HUDEP-2 (cell line): ENCODE data around the gene PARN.
"Not testable (repeated sequence)": the region's sequence is repeated elsewhere in the genome, so short reads cannot be mapped to it uniquely, and the experiment has no call there.

Source experiments
- DNase-seq, 76 experiments: peaks; one replicate each; lab custom pipeline; 2025; ENCODE audit not compliant: unreplicated experiment in 76 of 76; lab: John Stamatoyannopoulos, UW

The PARN gene

DNA sequence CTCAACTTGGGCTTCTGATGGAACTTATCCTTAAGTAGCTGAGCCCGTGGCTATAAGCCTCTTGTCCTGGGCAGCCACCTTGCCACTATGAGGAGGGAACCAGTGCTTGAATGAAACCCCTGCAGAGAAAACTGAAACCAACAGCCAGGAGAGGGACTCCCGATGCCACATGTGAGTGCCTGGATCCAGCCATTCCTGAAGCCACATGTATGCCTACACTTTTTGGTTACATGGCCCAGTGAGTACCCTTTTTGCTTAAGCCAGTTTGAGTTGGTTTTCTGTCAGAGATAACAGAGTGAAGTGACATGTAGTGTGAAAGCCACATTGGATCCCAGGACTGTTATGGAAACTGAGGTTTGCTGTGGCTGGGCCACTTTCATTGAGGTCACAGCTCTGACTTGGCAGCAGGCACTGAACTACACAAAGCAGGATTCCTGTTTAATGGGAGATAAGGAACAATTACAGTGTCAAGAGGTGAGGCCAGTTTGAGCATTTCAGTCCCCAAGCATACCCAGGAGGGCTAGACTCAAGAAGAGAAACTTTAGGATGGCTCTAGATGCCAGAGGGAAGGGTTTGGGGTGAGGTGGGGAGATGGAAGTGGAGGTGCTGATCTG, 222.2 kb downstream of the PARN start:
- DNase-seq: no peak

DNA sequence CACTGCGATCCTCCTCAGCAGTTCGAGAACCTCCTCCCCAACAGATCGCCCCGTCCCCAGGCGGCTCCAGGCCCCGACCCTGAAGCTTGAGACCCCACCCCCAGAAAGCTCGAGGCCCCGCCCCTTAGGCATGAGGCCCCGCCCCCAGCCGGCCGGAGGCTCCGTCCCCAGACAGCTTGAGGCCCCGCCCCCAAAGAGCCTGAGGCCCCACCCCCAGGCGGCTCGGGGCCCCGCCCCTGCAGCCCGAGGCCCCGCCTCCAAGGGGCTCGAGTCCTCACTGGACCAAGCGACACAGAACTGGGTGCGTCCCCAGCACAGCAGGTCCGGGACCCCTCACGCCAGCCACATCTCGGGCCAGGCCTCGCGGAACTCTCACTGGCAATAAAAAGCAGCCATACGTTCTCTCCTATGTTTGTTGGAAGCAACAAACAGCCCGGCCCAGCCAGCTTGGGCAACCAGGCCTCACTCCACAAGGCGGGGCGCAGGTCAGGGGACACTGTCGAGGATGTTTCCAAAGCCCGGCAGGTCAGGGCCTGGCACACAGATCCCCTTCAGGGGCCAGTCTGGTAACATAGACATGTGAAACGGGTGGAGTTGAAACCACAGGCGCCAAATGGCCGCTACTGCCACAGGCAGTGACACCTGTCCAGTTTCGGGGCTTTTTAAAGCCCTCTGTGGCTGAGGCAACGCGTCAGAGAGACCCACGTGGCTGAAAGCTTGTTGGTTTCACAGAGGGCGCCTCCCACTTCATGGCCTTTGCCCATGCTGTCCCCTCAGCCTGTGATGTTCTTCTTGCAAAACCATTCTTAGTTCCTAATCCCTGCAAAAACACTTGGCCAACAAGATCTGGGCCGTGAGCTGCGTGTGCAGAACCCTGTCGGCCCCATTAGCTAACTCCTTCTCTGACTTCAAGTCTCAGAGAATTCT, 224.2 kb downstream of the PARN start:
- DNase-seq: peak in 17 of 76 experiments; percentile 2 to 40 (median 11)

DNA sequence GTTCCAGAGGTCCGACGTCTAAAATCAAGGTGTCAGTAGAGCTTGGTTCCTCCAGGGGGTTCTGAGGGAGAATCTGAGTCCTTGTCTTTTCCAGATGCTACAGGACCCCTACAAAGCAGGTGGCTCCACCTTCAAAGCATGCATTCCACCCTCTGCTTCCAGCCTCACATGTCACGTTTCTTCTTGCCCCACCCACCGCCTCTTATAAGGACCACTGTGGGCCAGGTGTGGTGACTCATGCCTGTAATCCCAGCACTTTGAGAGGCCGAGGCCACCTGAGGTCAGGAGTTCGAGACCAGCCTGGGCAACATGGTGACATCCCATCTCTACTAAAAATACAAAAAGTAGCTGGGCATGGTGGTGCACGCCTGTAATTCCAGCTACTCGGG, 227.1 kb downstream of the PARN start:
- DNase-seq: not testable (repeated sequence)

DNA sequence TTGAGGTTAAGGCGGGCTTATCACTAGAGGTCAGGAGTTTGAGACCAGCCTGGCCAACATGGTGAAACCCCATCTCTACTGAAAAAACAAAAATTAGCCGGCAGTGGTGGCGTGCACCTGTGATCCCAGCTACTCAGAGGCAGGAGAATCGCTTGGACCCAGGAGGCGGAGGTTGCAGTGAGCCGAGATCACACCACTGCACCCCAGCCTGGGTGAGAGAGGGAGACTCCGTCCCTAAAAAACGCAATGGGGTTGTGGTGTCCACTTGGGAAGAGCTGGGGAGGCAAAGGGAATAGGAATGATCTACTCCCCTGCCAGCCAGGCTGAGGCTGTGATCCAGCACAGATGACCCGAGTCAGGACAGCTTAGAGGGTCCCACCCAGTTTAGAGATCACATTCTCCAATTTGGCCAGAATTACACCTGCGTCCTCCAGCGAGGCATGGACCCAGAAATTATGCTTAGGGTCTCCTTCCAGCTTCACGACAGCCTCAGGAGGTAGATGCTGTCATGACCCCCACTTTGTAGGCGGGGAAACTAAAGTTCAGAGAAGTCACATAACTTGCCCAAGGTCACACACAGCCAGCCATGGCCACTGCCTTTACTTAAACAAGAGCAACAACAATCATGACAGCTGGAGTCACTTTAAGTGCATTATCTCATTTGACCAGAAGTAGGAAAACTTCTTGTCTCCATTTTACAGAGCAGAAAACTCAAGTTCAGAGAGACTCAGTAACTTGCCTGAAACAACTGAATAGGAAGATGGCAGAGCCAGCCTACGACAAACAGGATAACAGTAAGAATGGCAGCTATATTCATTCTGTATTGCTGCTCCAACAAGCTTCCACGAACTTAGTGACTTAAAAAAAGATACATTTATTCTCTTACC, 227.7 kb downstream of the PARN start:
- peak in 6 of 76 experiments; percentile 3 to 31 (median 16) for DNase-seq

DNA sequence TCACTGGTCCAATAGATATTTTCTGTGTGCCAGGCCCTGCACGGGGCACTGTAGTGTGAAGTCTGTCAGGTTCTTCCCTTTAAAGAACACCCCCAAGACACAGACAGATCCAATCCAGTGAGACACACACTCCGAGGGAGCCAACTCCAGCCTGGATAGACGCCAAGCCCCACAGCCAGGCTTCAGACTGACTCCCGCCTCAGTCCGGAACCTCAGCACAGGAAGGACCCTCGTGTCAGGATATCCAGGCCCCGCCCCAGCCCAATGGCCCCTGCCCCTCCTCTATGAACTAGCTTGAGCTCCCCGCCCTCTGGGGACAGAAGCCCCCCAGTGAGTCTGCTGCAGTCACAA, 228.4 kb downstream of the PARN start:
- not testable (repeated sequence) for DNase-seq

DNA sequence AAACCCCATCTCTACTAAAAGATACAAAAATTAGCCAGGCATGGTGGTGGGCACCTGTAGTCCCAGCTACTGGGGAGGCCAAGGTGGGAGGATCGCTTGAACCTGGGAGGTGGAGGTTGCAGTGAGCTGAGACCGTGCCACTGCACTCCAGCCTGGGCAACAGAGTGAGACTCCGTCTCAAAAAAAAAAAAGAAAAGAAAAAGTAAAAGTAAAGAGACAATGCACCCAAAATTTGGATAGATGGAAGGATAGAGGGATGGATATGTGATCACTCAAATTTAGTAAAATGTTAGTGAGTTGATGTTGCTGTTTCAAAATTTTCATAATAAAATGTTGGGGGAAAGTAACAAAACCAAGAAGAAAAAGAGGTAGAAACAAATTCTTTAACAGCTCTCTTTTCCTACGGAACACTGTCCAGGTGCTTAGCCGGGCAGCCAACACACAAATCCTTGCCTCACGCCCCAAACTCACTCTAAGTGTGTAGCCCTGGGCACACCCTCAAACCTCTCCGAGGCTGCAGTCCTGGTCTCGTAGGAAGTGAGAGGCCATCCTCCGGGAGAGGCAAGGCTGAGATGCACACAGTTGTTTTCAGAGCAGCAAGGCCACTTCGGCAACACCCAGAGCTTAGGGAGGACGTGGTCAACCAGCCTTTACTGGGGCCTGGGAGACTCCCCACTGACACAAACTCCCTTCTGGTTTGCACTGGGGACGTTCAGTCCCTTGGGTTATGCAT, 228.9 kb downstream of the PARN start:
- DNase-seq: not testable (repeated sequence)

DNA sequence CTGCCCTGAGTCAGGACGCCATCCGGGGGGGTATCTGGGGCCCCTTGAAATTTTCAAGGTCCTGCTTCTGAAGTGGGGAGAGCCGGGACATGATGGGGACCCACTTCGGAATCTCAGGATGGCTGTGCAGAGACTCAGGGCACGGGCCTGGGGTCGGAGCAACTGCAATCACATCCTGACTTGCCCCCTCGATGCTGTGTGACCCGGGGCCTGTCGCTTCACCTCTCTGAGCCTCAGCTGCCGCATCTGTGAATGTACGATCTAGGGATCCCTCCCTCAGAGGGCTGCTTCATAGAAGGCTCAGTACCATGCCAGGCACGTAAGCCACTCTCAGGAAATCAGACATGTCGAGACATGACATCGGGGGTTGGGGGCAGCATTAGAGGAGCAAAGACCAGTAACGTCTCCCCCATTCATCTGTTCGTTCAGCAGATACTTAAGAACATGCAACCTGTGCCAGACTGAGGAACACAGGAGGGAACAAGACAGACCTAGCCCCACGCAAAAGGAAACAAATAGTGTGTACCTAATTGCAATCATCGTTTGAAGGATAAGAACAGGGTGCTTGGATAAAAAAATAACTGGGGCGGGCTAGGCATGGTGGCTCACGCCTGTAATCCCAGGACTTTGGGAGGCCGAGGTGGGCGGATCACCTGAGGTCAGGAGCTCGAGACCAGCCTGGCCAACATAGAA, 229.6 kb downstream of the PARN start:
- no peak for DNase-seq

DNA sequence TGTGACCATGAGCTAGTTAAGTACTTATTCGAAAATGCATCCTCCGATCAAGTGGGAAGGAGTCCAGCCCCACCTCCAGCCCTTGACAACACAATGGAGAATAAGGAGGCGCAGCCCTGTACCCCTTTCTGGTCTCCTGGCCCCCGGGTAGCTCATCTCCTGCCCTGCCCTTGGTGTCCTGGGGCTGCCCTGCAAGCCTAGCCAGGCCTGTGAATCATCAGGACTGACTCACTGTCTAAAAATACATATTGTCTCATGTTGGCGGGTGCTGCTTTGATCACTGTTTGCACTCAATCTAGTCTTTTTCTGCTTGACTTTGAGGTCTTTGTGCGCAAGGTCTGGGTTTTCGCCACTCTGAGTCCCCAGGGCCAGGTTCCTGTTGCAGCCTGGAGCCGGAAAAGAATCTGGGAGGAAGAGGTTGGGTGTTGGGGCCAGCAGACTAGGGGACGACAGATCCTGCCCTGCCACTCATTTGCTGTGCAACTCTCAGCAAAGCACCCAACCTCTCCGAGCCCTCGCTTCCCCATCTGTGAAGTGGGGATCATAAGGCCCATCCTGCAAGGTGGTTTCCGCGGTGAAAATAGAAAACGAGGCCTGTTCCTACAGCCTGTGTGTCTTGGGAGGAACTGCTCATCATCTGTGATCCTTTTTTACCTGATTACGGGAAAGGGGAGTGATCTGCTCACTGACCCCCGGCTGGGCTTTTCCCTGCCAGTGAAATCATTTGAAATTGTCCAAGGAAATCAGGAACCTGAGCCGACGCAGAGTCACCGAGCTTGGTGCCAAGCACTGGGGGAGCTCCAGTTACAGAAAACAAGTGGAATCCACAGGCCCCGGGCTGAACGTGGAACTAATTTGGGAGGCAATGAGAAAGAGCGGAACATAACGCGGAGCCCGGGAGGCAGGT, 230.4 kb downstream of the PARN start:
- DNase-seq: no peak

DNA sequence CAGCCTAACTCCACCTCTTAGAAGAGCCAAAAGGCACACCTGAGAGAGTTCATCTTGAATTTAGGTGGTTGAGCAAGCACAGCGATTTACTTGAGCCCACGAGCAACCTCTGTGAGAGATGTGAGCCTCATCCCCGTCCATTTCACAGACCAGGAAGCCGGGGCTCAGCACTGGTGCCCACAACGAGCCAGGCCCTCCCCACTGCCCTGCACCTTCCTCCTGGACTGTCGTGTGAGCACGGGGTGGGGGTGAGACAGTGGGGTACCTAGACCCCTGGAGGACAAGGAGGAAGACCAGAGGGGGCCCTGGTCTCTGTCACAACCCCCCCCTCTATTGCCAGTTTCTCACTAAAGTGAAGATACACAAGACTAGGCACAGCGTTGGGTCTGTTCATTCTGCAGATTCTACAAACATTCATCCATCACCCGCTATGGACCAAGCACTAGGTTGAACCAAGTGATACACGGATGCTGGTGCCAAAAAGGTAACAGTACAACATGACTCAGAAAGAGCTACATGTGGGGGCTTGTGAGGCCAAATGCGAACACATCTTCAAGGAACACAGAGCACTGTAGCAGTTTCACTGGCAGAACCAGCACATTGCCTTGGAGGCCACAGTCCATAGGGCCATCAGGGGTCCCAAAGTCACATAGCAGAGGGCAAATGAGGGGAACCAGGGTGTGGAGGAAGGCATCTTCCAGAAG, 231.9 kb downstream of the PARN start:
- DNase-seq: no peak

DNA sequence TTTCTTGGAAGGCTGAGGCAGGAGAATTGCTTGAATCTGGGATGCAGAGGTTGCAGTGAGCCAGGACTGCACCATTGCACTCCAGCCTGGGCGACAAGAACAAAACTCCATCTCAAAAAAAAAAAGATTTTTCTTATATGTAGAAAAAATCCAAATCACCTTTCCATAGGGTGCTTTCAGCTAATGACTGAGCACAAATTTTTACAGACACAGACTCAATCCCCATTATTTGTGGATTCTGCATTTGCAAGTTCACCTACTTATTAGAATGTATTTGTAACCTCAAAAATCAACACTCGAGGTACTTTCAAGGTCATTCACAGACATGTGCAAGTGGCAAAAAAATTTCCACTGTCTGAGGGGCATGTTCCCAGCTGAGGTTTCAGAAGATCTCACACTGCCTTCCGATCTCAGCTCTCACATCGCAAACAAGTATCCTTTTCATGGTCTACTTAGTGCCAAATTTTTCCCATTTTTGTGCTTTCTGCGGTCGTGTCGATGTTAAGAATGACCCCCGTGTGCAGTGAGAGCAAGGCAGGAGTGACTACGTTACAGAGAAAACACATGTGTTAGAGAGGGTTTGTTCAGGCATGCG, 234.3 kb downstream of the PARN start:
- DNase-seq: not testable (repeated sequence)

DNA sequence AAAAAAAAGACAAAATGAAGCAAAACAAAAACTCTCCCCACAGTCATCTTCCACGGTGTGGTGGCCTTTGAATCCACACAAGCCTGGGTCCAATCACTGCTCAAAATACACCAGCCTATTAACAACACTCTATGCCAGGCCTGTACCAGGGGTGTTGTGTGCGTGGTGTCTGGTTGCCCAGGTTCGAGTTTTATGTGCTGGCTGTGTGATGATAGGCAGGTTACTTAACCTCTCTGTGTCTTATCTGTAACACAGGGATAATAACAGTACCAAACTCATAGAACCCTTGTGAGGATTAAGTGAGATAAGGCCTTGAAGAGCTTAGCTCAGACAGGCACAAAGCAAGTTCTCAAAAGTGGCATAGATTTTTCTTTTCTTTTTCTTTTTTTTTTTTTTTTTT, 235.2 kb downstream of the PARN start:
- no peak for DNase-seq

DNA sequence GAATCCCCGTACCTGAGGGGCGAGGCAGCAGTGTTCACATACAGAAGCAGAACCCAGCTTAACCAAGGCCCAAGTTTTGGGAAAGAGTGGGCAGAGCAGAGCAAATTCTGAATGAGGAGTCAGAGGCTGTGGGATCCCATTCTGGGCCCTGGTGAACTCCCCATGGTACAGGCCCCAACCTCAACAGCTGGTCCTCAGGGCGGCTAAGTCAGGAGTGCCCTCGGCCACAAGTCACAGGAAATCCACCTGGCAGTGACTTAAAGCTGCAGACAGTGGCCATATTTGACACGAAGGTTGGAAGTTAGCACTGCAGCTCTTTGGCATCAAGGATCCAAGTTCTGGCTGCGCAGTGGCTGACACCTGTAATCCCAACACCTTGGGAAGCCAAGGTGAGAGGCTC, 237.1 kb downstream of the PARN start:
- no peak for DNase-seq

DNA sequence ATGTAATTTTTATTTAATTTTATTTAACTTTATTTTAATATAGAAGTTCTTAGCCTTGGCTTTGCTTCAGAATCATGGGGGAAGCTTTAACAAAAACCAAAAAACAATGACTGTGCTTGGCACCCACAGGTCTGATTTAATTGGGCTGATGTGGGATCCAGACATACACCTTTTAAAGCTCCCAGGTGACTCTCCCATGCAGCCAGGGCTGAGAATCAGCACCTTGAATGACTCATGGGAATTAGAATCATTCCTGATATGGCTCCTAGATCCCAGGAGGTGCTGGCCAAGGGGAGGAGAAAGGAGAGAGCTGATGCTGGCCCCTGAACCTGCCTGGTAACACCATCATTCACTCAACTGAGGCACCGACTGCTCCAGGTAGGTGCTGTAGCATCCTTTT, 240.7 kb downstream of the PARN start:
- no peak for DNase-seq

DNA sequence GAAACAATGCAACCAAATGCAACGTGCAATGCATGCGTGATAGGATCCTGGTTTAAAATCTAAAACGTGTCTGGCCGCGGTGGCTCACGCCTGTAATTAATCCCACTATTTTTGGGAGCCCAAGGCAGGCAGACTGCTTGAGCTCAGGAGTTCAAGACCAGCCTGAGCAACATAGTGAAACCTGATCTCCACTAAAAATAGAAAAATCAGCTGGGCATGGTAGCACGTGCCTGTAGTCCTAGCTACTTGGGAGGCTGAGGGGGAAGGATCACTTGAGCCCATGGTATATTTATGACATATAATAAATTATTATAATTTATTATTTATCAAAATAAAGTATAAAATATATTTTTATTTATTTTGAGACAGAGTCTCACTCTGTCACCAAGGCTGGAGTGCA, 241.8 kb downstream of the PARN start:
- no peak for DNase-seq

DNA sequence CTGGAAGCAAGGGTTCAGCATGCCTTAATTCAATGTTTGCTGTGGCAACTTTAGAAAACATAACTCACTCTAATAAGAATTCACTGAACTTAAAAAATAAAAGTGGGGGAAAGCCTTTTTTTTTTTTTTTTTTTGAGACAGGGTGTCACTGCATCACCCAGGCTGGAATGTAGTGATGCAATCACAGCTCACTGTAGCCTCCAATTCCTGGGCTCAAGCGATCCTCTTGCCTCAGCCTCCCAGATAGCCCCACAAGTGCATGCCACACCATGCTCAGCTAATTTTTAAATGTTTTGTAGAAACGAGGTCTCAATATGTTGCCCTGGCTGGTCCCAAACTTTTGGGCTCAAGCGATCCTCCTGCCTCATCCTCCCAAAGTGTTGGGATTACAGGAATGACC, 243.9 kb downstream of the PARN start:
- DNase-seq: no peak
